HG03097 (cell line): ENCODE measurements around the gene ETV5.

Experiments
- ATAC-seq: cut with Tn5 transposase; IDR thresholded peaks from one replicate; pipeline ENCODE4 v1.9.1; 2021; ENCODE audit not compliant: unreplicated experiment, low FRiP score

ETV5 gene

DNA sequence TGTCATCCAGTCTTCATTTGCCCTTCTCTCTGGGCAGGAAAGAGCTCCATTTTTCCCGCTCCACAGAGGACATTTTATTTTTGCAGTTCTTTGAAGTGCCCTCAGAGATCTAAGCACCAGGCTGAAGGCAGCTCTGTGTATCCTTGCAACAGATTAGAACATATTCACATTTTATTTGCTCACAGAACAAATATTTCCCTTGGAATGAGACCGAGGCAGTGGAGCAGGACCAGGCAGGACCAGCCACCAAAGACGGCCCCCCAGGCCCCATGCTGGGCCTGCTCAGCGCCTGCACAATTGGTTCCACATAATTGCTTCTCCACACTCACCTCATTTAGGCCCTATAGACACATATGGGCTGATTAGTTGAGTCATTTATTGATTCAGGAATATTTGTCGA is 15.7 kb upstream of the ETV5 start:
- no peak for ATAC-seq

DNA sequence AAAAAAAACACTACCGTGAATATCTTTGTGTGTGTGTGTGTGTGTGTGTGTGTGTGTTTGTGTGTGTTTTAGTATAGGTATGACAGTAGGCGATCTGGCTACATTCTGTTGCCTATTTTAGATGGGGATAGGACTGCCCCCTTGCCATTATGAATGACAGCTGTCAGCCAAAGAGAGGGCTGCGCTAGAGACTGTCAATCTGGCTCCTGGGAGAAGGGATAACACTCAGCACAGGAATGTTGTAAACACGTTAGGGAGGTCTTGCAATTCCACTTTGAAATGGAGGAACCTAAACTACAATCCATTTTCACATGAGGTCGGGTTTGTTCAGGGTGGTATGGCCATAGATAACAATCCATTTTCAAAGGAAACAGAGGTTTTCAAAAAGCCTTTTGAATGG is 14.1 kb upstream of the ETV5 start:
- ATAC-seq, result no peak

DNA sequence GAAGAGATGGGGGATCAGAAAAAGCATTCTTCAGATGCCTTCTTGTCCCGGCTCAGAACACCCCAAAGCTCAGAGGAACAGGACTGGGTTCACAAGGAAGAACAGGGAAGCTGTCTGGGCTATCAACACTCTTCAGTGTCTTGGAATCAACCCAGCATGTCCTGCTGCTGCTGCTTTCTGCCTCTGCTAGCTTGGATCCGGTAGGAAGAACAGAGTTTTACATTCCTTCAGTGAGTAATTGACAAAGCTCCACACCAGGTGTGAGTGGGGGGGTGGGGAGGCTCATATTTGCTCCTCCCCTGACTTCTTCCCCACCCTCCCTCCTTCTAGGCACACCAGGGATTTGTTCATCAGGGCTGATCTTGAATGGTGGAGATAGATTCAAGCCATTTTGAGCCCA is 13.1 kb upstream of the ETV5 start:
- ATAC-seq, result no peak

DNA sequence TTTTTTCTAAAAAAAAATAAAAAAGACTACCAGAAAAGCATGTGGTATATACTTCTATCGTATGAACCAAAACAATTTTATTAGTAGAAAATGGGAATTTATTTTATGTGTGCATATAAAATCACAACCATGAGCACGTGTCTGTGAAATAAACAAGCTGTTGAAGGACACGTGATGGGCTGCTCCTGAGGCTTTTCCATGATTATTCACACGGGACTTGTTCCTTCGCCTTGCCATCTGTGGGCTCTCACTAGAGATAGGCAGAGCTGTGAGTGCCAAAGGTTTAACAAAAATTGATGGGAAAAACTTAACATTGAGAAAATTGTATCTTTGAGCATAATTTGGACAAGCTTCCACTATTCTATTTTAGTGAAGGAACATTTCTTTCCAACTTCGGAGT is 12.4 kb upstream of the ETV5 start:
- ATAC-seq, result no peak

DNA sequence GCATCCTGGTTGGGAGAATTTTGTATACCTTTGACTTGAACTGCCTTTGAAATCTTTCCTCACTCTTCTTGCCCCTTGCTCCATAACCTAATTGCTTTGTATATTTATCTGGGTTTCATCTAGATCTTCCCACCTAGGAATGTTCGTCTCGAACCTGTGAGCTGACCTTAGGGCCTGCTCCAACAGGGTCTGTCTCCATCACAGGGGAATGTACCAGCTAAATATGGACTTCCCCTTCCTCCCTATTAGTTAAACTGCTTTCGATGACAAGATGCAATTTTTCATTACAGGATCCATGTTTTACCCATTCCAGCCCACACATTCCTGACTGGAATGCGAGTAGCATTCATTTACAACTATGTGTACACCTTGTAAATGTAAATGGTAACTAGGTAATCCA is 10.6 kb upstream of the ETV5 start:
- no peak for ATAC-seq

DNA sequence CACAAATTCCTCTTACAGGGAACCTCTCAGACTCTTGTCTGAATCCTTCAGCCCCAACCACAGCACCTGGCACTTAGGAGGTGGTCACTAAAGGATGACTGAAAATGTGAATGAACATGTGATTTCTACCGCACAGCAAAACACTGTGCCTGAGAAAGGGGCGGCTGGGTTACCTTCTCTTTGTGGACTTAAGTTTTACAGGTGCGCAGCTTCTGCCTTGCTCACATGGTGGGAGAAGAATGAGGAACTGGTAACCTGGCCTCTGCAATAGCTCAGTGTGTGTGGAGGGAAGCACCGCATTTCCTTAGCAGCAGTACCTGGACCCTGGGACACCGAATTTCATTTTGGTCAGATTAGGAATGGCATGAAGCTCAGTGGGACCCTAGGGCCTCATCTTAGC is 9.8 kb upstream of the ETV5 start:
- no peak for ATAC-seq

DNA sequence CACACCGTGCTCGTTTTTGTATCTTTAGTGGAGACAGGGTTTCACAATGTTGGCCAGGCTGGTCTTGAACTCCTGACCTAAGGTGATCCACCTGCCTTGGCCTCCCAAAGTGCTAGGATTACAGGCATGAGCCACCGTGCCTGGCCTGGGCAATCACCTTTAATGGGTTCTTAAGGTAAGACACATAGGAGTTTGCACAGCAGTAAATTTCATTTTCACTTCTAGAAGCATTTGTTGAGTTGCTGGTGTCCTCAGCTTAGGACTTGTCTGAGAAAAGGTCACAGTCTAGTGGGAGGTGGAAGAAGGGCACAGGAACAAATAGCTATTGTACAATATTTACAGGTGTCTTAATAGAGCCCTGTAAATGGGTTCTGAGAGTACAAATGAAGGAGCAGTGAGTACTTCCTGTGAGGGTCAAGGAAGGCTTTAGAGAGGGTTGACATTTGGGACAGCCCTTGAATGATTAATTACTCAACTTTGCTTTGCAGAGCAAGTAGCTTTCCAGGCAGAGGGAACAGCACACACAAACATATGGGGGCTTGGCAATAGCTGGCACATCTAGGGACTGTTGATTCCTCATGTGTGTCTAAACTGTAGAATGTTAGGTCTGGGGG is 8.7 kb upstream of the ETV5 start:
- no peak for ATAC-seq

DNA sequence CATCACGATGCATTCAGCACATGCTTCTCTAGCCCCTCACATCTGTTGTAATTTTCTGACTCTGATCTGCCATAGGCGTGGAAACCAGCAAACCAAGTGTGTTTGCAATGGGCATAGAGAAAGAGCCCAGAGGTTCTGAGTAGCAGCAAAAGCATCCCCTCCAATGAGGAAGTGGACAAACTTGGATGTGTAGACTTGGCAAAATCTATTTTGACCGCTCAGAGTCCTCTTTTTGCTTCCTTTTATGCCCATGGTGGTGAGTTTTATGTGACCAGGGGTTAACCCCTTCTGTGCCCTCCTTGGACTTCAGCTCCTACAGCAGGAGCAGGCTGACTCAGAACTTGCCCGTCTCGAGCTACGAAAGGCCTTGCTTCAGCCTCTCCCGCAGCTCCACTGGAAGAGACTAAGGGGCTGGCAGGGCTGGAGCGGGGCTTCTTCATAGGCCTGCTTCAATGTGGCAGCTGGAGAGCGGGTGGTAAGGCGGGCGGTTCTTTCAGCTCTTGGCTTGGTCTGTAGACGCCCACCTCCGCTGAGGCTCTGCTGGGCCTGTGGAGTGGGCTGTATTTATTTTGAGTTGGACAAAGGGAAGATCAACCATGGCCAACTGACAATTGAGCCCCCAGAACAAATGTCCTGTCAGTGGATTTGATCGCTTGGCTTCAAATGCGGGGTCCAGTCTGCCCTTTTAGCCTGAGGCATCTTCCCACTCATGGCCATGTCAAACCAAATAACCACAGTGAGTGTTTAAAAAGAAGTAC is 6.5 kb upstream of the ETV5 start:
- ATAC-seq, result no peak

DNA sequence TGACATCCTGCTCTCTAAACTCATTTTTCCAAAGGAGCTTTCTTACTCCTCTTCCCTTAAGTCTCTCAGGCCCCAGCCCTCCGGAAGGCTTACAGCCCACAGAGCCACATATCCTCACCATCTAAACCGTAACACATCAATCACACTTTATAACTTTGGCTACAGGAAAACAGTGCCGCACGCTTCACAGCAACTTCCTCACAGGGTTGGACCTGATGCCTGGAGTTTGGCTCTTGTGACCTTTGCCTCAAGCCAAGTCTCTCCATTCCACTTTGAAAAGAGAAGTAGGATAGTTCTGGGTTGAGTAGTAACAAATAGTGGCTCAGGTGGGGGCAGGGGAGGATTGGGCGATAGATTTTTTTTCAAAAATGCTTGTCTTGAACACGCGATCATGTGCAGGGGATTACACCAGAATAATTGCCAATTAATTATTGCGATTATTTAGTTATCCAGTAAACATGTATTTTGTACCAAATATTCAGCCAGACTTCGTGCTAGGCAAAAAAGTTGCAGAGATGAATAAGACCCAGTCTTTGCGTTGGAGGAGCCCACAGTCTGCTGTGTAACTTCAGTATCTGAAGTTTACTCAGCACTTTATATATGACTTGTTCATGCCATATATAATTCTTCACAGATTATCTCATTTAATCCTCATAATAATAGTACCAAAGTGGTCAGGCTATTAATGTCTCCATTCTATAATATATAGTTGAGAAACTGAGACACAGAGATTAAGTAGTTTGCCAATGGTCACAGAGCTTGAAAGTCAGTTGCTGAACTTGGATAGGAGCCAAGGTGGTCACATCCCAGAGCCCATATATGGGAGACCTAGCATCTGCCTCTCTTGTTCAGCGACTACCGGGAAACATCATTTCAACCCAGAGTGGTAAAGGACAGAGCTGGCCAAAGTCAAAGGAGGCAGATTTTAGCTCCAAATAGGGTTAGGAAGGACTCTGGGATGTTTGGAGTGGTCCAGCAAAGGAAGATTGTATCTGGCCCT is 2.4 kb upstream of the ETV5 start:
- ATAC-seq, result no peak

DNA sequence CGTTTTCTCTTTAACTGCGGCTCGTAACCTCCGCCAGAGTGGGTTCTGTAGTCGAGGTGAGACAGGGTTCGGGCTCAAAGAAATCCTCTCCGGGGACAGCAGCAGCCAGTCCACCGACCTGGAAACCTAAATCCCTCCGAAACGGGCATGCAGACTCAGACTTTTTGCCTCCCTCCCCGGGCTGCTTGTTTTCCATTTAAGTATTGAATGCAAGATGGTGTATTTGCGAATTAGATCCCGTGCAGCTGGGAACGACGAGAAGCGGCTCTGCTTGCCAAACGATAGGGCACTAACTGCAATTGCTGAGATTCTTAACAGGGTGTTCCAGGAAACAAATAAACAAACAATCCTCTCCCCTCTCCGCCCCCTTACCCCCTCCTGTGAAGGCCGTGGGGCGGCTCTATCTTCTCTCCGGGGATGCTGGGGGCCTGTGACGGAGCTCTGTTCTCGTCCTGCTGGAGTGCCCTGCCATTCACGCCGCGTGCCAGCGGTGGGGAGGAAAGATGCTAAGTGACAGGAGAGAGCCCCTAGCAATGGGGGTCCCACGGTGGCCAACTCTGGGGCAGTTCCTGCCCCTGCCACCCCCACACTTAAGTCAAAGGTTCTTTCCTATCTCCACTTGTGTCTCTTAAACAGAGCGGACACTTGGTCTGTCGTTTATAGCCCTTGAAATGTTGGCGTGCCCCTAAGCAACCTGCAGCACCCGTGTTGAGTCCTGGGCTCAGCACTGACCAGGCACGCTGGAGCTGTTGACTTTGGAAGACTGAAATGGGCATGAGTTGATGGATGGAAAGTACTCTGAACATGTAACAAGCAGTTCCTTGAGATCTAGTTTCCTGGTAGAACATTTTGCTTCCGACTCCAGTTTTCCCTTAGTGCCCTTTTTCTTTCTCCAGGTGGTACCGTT is 1.3 kb upstream of the ETV5 start:
- no peak for ATAC-seq

DNA sequence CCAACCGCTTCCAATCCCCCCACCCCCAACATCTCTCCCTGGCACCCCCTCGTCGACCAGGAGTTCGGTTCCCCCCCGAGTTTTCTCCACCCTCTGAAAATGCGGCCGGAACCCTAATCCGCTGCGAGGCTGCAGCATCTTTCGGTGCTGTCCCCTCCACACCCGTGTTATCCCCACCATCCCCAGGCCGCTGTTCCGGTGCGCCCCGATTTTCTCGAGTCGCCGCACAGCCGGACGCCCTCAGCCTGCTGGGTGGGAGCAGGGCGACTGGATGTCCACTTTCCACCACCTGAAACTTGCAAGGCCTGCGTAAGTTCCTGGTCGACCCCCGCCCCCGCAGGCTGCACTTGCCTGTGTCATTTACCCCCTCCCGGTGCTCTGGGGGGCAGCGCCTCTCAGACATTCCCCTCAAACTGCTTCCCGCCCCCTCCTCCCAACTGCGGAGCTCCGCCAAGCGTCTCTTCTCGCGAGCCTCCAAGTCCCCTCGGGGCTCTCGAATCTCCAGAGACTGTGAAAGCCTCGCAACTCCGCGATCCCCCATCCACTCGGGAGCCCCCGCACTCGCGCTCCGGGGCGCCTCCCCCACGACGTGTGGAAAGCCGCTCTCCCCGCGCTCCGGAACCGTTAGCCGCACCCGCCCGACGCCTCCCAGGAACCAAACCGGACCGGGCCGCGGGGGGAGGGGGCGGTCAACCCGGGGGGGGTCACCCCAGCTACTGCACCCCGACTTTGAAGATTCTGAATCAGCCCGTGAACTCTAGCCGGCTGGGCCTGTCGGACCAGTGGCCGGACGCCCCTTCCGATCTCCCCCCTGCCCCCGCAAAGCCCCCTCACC is 566 bp downstream of the ETV5 start:
- no peak for ATAC-seq

DNA sequence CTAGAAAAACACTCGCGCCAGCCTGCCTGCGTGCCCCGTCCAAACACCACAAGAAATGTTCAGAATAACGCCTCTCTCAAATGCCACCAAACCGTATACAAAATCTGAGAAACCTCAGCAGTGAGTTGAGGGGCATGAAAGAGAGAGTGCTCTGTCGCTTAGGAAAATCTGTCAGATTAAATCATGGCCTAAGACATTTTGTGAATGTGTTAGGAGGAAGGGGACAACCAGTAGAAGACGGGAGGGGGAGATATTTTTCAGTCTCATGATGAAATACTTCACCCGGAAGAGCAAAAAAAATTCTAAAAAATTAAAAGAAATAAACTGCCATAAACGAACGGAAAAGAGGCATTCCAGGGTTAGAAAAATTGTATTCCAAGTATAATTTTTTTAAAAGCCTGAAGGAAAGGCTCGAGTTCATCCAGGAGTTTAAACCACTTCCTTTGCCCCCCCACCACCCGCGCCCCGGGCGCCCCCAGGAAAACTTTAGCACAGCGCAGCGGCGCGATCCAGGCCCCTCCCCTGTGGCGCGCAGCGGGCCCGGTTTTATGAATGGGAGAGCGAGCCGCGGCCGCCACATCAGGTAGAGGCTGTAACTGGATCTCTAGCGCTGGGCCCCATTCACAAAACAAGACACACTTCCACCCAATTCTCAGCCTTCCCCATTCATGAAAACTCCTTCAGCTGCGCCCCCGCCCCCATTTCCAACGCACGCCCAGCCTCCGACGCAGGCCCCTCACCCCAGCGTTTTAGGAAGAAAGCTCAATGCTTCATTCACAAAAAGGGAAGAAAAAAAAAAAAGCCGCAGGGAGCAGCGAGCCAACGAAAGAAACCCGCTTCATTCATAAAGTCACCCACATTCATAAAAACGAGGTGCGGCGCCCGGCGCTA is 1.4 kb downstream of the ETV5 start:
- no peak for ATAC-seq

DNA sequence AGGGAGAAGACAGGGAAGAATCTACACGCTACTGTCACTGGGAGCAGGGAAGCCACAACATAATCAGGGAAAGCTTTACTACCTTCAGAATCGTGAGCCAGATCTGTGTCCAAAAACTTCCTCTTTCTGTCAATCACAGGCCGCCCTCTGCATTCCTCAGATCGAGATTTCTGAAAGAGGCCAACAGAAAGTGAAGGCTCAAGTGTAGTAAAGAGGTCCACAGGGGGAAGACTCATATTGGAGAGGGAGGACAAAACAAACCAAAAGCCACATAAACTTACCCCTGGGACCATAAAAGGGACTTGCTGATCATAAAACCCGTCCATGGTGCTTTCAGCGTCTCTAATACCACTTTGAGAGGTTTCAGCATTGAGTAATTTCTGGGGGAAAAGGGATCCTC is 3.3 kb downstream of the ETV5 start:
- ATAC-seq, result no peak

DNA sequence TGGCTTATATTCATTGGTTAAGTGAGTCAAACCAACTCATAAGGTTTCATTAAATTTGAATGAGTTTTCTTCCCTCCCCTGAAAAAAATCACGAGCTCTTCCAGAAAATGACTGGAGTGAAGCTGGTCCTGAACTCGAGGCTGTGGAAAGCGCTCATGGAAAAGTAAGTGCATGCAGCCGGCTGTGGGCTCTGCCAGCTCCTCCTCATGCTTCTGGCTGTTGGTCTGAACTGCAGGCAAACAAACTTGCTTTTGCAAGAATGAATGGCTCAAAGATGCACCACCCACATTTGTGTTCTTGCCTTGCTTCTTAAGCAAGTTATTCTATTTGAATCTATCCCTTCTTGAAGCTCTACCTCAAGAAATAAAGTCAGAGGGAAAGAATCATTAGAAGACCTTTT is 6.2 kb downstream of the ETV5 start:
- no peak for ATAC-seq

DNA sequence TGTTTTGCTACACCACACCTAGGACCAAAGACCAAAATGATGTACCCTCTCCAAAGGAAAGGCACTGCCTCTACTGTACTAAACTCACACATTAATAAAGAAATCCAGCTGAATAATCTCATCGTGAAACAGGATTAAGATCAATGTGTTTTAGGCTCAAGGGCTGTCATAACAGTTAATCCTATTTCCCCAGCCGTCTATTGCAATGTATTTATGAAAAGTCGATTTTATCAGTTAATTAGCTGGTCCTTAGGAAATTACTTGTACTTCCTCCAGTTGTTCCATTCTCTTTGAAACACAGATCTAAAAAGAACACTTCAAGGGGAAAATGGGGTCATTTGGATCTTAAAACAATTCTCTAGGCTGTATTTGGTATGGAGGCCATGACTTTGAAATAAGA is 8.5 kb downstream of the ETV5 start:
- ATAC-seq, result no peak

DNA sequence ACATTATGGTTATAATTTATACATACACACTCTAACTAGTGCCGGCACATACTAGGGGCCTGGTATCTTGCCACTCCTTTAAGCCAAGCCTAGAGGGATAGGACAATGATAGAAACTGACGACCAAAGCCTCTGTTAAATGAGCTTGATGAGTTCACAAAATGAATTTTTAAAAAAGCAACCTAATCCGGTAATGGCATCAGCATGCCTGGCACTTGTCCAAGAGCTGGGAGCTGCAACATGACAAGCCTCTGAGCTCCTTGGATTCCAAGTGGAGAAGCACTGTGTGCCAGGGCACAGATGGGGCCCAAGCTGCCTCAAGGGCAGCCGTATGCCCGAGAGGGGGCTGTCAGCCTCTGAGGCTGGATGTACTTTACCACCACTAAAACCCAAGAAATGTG is 9.7 kb downstream of the ETV5 start:
- no peak for ATAC-seq

DNA sequence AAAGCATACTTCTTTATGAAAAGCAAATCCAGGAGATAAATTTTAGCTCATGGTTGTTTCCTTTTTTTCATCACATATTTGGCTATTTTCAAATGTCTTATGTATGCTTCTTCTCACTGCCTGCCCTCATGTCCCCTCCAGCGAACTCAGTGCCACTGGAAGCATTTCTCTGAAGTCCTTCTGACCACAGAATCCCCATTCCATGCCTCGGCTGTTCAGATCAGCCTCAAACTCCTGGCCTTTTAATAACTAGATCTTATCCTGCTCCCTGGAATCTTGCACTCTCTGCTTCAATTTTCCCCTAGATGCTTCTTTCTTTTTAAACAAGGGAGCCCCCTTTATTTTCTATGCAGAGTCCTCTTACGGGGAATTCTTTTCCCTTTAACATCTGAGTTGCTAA is 10.1 kb downstream of the ETV5 start:
- no peak for ATAC-seq

DNA sequence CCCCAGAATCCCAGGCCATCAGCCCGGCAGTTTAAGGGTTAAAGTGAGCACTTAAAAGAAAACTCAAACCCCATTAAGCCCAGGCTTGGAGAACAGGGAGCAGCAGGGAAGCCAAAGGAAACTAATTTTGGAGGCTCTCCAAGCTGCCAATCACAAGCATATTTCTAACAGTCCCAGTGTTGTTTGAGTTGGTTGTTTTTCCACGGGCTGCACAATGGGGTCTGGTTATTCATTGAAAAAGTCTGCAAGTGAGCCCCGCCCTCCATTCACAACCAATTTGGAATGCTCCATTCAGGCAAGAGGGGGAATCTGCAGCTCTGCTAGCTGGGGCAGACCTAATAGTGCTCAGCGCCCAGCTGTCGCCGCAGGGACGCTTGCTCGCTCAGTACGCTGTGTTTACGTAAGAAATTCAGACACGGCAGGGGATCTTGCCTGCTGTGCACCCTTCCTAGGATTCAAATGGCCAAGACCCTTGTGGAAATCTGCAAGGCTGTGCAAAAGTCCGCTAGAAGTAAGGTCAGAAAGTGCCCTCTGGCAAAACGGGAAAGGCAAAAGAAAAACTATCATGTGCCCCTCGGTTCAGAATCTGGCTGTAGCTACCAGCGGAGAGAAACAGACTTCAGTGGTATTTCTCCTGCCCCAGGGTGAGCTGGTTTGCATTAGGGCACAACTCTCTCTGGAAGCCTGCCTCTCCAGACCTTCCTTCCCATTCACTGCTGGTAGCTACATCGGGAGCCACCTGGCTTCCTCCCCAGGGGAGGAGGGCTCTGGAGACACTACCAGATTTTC is 11.0 kb downstream of the ETV5 start:
- no peak for ATAC-seq
